Measurements from ENCODE around the gene ZKSCAN5. TPM values are rescaled to one million over a fixed set of nuclear protein-coding genes. Genes with fewer than 3 reads are reported as not detected.

ZKSCAN5 gene
- total RNA-seq: 16.8 TPM

DNA sequence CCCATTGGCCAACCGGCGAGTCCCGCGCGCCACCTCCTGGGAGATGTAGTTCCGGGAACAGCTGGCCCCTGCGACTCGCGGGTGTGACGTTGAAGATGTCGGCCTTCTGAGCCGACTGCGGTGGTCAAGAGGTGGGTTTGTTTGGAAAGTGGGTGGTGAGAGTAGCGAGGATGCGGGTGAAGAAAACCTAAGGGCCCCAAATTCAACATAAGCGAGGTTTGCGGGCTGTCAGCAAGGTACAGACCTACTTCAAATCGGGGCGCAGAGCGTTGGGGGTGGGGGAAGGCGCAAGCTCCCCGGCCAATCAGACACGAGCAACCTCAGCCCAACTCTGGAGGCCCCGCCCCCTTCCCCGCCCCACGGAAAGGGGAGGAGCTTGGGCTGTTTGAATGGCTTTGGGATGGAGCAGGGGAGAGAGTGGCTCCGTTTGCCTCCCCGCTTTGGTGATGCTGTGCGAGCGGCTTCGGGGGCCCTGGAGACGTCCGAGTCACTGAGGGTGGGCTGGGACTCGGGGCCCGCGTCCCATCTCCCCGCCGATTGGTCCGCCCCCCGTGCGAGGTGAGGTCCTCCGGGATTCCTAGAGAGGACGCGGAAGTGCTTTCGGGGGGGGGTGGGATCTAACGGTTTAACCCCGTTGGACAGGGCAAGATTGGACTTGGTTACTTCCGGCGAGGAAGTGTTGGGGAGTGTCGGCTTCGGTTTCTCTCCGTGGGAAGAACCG lies at the start of gene ZKSCAN5:
TSS of gene ZKSCAN5 (plus strand) at position 60 of the 721 bp plus-strand sequence. CDS start 1,383 bp downstream, outside the sequence.

DNA sequence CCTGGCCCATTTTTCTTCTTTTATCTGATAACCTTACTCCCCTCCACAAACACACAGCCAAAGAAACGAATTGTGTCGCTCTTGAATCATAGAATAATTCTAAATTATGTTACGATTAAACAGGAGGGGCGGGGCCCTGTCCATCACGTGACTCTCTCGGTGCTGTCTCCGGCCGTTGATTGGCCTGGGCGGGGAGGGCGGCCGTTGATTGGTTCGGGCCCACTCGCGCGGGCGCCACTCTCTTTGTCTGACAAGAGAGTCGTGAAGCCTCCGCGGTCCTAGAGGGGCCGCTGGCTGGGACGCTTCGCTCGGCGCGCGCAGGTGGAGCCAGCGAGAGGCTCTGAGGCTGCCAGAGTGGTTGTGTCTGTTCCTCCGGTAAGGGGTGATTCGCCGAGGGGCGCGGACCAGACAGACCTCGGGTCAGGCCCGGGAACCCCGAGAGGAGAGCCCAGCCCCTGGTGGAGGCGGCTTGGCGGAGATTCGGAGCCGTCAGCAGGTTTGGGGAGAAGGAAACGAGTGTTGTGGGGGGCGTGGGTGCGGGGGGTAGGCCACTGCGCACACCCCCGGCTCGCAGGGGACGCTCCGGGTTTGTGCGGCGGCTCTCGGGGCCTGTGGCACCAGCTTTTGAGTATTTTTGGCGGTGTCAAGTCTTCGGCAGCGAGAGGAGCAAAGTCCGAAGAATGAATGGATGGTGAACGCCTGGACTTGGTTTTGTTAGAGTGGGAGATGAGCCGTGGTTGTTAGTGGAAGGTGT lies 31.7 kb upstream of the ZKSCAN5 start, which contains the start of gene ZNF789:
TSS of gene ZNF789 (plus strand) at position 330 of the 754 bp plus-strand sequence. CDS start 3,567 bp downstream, outside the sequence.

DNA sequence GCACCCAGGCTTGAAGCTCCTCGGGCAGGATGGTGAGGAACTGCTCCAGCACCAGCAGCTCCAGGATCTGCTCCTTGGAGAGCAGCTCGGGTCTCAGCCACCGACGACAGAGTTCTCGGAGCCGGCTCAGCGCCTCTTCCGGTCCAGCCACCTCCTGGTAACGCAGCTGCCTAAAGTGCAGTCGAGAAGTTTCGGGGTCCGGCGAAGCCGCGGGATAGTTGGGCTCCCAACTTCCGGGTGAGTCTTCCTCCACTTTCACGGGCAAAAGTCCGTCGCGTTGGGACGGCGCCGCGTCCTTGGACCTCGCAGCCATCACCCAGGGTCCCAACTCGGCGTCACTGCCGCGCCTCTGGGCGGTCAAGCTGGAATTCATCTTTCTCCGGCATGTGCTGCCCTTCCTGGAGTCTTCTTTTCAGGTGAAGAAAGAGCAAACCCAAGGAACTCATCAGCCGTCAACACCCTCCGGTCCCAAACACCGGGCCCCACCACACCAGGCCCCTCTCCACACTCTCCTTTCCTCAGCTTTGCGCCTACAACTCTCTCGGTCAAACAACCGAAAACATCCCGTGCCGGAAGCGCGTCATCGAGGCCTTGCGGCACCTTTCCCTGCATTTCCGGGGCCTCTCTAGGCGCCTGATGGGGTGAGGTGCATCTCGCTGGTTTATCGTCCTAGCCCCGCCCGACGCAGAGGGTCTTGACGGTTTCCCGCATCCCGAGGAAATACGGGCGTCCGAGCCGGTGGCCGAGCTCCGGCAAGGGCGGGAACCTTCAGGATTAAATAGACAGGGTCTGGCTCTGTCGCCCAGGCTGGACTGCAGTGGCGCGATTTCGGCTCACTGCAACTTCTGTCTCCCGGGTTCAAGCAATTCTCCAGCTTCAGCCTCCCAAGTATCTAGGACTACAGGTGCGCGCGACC lies 4.5 kb upstream of the ZKSCAN5 start, which contains the start of gene ZNF394:
TSS of gene ZNF394 (minus strand) at position 561 of the 916 bp plus-strand sequence. CDS start at position 373, 188 bp downstream.

DNA sequence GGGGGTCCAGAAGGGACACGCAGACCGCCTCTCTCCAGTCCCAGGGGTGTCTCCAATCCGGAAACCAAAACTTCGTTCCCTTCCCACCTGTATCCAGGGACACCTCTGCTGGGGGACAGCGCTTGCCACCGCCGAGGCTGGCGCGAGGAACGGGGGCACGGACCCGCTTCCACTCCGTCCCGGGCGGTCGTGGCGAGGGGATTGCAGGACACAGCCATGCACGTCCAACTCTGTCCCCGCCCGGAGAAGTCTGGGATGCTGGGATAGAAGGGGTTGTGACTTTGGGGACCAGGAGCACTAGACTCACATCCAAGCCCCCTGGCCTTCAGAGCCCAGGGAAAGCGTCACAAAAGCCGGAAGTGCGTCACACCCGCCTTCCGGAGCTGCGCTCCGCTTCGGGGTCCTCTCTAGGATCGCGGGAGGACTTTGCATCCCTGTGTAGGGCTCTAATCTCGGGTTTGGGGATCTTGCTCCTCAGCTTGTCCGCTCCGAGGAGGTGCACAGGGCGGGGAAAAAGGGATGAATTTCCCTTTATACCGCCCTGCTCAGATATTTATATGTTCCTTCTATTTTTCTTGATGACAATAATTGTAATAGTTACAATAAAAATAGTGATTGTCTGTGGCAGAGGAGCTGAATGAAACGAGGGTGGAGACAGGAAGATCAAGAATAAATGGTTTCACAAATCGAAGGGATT lies 47.5 kb downstream of the ZKSCAN5 start, which contains the start of gene FAM200A:
TSS of gene FAM200A (minus strand) at position 348 of the 697 bp plus-strand sequence. CDS start 3,707 bp downstream, outside the sequence.

DNA sequence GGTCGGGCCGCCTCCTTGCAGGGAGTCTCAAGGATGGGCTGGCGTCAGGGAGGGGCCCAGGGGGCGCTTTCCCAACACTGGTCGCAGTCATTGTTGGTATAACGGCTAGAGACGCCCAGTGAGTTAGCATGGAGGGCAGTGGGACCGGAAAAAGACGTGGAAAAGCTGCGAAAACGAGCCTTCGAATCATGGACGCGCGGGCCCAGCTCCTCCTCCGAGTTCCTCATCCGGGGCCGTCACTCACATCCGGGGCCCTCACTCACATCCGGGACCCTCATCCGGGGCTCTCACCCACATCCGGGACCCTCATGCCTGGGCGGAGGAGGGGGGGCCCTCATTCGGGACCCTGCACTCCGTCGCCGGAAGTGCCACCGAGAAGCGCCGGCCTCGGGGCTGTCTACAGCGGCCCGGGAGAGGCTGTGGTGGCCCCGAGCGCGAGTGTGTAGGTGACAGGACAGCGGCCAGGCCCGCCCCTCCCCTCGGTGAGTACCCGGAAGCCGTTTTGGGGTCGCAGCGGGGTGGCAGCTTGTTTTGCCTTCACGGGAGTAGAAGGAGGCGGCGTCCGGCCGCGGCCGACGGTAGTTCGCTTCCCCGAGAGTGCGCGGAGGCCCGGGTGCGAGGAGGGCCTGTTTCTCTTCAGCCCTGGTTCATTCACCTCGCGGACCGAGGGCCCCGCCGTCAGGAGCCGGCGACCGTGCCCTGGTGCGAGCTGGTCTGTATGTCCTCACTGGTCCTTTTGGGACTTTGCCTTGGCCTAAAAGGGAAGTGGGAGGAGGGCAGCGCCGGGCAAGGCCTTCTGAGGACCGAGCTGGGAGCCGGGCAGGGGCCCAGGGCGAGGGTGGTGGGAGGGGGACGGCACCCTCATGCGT lies 54.1 kb downstream of the ZKSCAN5 start, which contains the start of gene ZNF655:
TSS of gene ZNF655 (plus strand) at position 337 of the 869 bp plus-strand sequence. CDS start 1,918 bp downstream, outside the sequence.

Other genes with a start within 250 kb of the ZKSCAN5 start
- gene MYH16, start 231.8 kb upstream of the ZKSCAN5 start, total RNA-seq: not detected
- 99.9 TPM for gene ARPC1A, start 178.8 kb upstream of the ZKSCAN5 start, total RNA-seq
- gene ARPC1B, start 129.9 kb upstream of the ZKSCAN5 start, total RNA-seq: 22.6 TPM
- gene PDAP1, start 96.1 kb upstream of the ZKSCAN5 start, total RNA-seq: 25.8 TPM
- gene BUD31, start 95.7 kb upstream of the ZKSCAN5 start, total RNA-seq: 84.4 TPM
- gene PTCD1, start 65.9 kb upstream of the ZKSCAN5 start, total RNA-seq: 7.2 TPM
- gene CPSF4, start 65.7 kb upstream of the ZKSCAN5 start, total RNA-seq: 27.0 TPM
- gene ATP5MF, start 38.5 kb upstream of the ZKSCAN5 start, total RNA-seq: 348 TPM
- 26.5 TPM for gene ZNF789, start 31.8 kb upstream of the ZKSCAN5 start, total RNA-seq
- 28.8 TPM for gene ZNF394, start 4.4 kb upstream of the ZKSCAN5 start, total RNA-seq
- 17.5 TPM for gene FAM200A, start 47.5 kb downstream of the ZKSCAN5 start, total RNA-seq
- 88.3 TPM for gene ZNF655, start 54.0 kb downstream of the ZKSCAN5 start, total RNA-seq
- gene TMEM225B, start 93.6 kb downstream of the ZKSCAN5 start, total RNA-seq: 0.23 TPM
- gene ZSCAN25, start 112.3 kb downstream of the ZKSCAN5 start, total RNA-seq: 14.8 TPM
- not detected for gene CYP3A5, start 175.3 kb downstream of the ZKSCAN5 start, total RNA-seq
- not detected for gene CYP3A7, start 230.5 kb downstream of the ZKSCAN5 start, total RNA-seq

All from diencephalon (tissue), 1 donor.